Right lobe of liver (tissue), 4 donors: ENCODE results near the gene MOCOS.

Experiments used
- POLR2A ChIP-seq: fragments of 450-650 bp; IDR thresholded peaks from one replicate; pipeline ENCODE4 v1.6.1; 2017; ENCODE audit warnings: antibody characterized with exemption, mild to moderate bottlenecking
- TF ChIP-seq, protein P1 (sequence below), 4 donors: fragments of 200-600 bp in 3 of 4; fragments of 450-650 bp in 1 of 4; IDR thresholded peaks; one replicate each; pipeline versions ENCODE4 v1.5.1 to v1.8.0; 2016 to 2022; ENCODE audit warnings: antibody characterized with exemption in 4 of 4, mild to moderate bottlenecking in 2 of 4
- donor health status: DM: no; HTN: no; CAD: no.
- donor health status: DM: no; HTN: no; CAD: no.
- donor health status: DM: no; HTN: yes; CAD: no.

DNA sequence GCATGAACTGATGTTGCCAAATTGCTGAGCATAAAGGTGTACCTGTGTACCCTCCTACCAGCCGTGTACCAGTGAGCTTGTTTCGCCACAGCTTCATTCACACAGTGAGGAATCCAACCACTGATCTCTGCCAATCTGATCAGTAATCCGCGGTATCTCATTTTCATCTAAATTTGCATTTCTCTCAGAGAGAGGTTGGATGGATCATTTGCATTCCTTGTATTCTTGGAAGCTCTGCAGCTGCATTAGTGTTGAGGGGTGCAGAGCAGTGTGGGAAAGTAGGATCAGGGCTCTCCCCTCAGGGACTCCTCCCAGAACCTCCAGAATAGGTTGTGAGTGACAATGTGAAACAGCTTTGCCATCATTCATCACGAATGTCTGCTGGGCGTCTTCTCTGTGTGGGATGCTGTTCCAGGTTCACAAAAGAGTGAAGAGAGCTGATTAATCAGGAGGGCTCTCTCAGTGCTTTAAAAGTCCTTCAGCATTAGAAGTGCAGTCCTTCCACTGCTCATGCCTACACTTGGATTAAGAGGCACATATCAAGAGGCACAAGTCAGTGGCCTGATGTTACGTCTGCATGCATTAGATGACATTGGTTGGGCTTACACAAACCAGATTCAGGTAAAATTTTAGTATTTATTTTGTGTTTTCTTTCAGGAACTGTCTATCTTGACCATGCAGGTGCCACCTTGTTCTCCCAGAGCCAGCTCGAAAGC lies 7.5 kb downstream of the MOCOS start:
- TF ChIP-seq POLR2A = no peak
- TF ChIP-seq, protein P1, sequence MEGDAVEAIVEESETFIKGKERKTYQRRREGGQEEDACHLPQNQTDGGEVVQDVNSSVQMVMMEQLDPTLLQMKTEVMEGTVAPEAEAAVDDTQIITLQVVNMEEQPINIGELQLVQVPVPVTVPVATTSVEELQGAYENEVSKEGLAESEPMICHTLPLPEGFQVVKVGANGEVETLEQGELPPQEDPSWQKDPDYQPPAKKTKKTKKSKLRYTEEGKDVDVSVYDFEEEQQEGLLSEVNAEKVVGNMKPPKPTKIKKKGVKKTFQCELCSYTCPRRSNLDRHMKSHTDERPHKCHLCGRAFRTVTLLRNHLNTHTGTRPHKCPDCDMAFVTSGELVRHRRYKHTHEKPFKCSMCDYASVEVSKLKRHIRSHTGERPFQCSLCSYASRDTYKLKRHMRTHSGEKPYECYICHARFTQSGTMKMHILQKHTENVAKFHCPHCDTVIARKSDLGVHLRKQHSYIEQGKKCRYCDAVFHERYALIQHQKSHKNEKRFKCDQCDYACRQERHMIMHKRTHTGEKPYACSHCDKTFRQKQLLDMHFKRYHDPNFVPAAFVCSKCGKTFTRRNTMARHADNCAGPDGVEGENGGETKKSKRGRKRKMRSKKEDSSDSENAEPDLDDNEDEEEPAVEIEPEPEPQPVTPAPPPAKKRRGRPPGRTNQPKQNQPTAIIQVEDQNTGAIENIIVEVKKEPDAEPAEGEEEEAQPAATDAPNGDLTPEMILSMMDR (IDR thresholded peaks at IDR 0.05) = no peak
